HepG2 (cell line): ENCODE measurements around the gene NELFB. TPM values are rescaled to one million over a fixed set of nuclear protein-coding genes. Genes with fewer than 3 reads are reported as not detected.

Experiments used
- ARID2 ChIP-seq: sonication (generic); formaldehyde crosslinking; IDR thresholded peaks from 2 replicates; pipeline ENCODE4 v1.8.1; 2022; ENCODE audit warnings: mild to moderate bottlenecking, missing genetic modification reagents, borderline replicate concordance
- FOXA3 ChIP-seq: IDR thresholded peaks from 2 replicates; pipeline ENCODE4 v1.6.1; 2016; ENCODE audit warnings: missing genetic modification reagents, missing compliant biosample characterization
- KLF15 ChIP-seq: sonication (generic); formaldehyde crosslinking; IDR thresholded peaks from 2 replicates; pipeline ENCODE4 v1.8.1; 2023; ENCODE audit warnings: borderline replicate concordance, mild to moderate bottlenecking, inconsistent platforms, missing genetic modification reagents, mixed read lengths
- MXD3 ChIP-seq: IDR thresholded peaks from 2 replicates; pipeline ENCODE4 v1.6.1; 2016; ENCODE audit warnings: mild to moderate bottlenecking, missing biosample characterization, missing genetic modification reagents
- POLR2A ChIP-seq, 2 experiments: IDR thresholded peaks; 2 replicates each; pipeline ENCODE4 v1.6.1; 2011; ENCODE audit warnings: low read depth in 2 of 2, low read length in 2 of 2, mild to moderate bottlenecking in 1 of 2, moderate library complexity in 1 of 2; ENCODE audit not compliant: insufficient read depth in 1 of 2
- SATB2 ChIP-seq: sonication (generic); formaldehyde crosslinking; IDR thresholded peaks from 2 replicates; pipeline ENCODE4 v1.5.0; 2020; ENCODE audit warnings: missing genetic modification reagents
- SUZ12 ChIP-seq: fragments of 150-350 bp; IDR thresholded peaks from 2 replicates; pipeline ENCODE4 v1.6.1; 2014; ENCODE audit warnings: low read depth, low read length
- TOE1 ChIP-seq: sonication (generic); formaldehyde crosslinking; IDR thresholded peaks from 2 replicates; pipeline ENCODE4 v1.4.0; 2020; ENCODE audit warnings: mild to moderate bottlenecking, missing genetic modification reagents
- U2AF2 ChIP-seq: fragments of 200-400 bp; formaldehyde crosslinking; IDR thresholded peaks from 2 replicates; pipeline ENCODE4 v1.6.1; 2017; ENCODE audit warnings: low read depth, mild to moderate bottlenecking, low read length
- ZFAT ChIP-seq: sonication (generic); formaldehyde crosslinking; conservative IDR thresholded peaks from 2 replicates; pipeline ENCODE4 v1.8.1; 2023; ENCODE audit warnings: missing genetic modification reagents, inconsistent platforms
- ZIK1 ChIP-seq: sonication (generic); formaldehyde crosslinking; IDR thresholded peaks from 2 replicates; pipeline ENCODE4 v1.5.0; 2020; ENCODE audit warnings: mild to moderate bottlenecking, low read depth, missing genetic modification reagents, borderline replicate concordance
- ZNF367 ChIP-seq: sonication (generic); formaldehyde crosslinking; IDR thresholded peaks from 2 replicates; pipeline ENCODE4 v1.4.0; 2020; ENCODE audit warnings: missing genetic modification reagents, borderline replicate concordance
- ZNF652 ChIP-seq: IDR thresholded peaks from 2 replicates; pipeline ENCODE4 v1.6.1; 2016; ENCODE audit warnings: low read depth, borderline replicate concordance
- polyA plus RNA-seq, 8 experiments: library from polyadenylated mRNA; depleted of rRNA in 3 of 8; stranded (reverse) in 7 of 8; unstranded in 1 of 8; fragments of >200 nt; fragmentation: Illumina TruSeq in 4 of 8; extraction: Trizol in 4 of 8; gene quantifications; 2 replicates each; pipeline versions ENCODE4 v1.2.1 to v1.2.3, GENCODE V29; 2011 to 2016; ENCODE audit warnings: low read depth in 4 of 8, missing spikeins in 1 of 8, mixed read lengths in 1 of 8; ENCODE audit not compliant: insufficient read depth in 1 of 8
- total RNA-seq, 5 experiments: library from RNA; depleted of rRNA; stranded (reverse); fragments of >200 nt; fragmentation: Illumina TruSeq; extraction: Trizol; gene quantifications; 2 replicates each; pipeline ENCODE4 v1.2.3, GENCODE V29; 2016; ENCODE audit warnings: low read depth in 1 of 5
- TF ChIP-seq, protein P1 (sequence below): sonication (generic); formaldehyde crosslinking; IDR thresholded peaks from 2 replicates; pipeline ENCODE4 v1.9.0; 2021; ENCODE audit warnings: mild to moderate bottlenecking, missing genetic modification reagents
- TF ChIP-seq, protein P2 (sequence below): sonication (generic); formaldehyde crosslinking; IDR thresholded peaks from 2 replicates; pipeline ENCODE4 v1.8.1; 2022; ENCODE audit warnings: low read depth, mild to moderate bottlenecking, missing genetic modification reagents
- TF ChIP-seq, protein P3 (sequence below): sonication (generic); formaldehyde crosslinking; IDR thresholded peaks from 2 replicates; pipeline ENCODE4 v1.4.0; 2020; ENCODE audit warnings: missing genetic modification reagents
- TF ChIP-seq, protein P4 (sequence below): IDR thresholded peaks from 2 replicates; pipeline ENCODE4 v1.6.1; 2016; ENCODE audit warnings: low read depth, borderline replicate concordance

The NELFB gene
- total and polyA plus RNA-seq, 2 of the 13 experiments (the other 11 are each of a cell fraction or from before 2014, with no cell fraction given), result 26.5 to 45.8 TPM

- TF ChIP-seq, protein P1, sequence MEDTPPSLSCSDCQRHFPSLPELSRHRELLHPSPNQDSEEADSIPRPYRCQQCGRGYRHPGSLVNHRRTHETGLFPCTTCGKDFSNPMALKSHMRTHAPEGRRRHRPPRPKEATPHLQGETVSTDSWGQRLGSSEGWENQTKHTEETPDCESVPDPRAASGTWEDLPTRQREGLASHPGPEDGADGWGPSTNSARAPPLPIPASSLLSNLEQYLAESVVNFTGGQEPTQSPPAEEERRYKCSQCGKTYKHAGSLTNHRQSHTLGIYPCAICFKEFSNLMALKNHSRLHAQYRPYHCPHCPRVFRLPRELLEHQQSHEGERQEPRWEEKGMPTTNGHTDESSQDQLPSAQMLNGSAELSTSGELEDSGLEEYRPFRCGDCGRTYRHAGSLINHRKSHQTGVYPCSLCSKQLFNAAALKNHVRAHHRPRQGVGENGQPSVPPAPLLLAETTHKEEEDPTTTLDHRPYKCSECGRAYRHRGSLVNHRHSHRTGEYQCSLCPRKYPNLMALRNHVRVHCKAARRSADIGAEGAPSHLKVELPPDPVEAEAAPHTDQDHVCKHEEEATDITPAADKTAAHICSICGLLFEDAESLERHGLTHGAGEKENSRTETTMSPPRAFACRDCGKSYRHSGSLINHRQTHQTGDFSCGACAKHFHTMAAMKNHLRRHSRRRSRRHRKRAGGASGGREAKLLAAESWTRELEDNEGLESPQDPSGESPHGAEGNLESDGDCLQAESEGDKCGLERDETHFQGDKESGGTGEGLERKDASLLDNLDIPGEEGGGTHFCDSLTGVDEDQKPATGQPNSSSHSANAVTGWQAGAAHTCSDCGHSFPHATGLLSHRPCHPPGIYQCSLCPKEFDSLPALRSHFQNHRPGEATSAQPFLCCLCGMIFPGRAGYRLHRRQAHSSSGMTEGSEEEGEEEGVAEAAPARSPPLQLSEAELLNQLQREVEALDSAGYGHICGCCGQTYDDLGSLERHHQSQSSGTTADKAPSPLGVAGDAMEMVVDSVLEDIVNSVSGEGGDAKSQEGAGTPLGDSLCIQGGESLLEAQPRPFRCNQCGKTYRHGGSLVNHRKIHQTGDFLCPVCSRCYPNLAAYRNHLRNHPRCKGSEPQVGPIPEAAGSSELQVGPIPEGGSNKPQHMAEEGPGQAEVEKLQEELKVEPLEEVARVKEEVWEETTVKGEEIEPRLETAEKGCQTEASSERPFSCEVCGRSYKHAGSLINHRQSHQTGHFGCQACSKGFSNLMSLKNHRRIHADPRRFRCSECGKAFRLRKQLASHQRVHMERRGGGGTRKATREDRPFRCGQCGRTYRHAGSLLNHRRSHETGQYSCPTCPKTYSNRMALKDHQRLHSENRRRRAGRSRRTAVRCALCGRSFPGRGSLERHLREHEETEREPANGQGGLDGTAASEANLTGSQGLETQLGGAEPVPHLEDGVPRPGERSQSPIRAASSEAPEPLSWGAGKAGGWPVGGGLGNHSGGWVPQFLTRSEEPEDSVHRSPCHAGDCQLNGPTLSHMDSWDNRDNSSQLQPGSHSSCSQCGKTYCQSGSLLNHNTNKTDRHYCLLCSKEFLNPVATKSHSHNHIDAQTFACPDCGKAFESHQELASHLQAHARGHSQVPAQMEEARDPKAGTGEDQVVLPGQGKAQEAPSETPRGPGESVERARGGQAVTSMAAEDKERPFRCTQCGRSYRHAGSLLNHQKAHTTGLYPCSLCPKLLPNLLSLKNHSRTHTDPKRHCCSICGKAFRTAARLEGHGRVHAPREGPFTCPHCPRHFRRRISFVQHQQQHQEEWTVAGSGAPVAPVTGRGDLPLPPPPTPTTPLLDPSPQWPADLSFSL (CRISPR knock-in tag), result no peak
- TF ChIP-seq SUZ12 (no peak), FOXA3 (CRISPR knock-in tag) (0 out of 2 replicates have a peak, but pooled peaks have one; percentile 3), TOE1 (CRISPR knock-in tag) (no peak), ZNF652 (no peak), ZFAT (CRISPR knock-in tag) (no peak), KLF15 (CRISPR knock-in tag) (0 out of 2 replicates have a peak, but pooled peaks have one; percentile 52), ZNF367 (CRISPR knock-in tag) (no peak; the same call in 1 of the 2 replicates), U2AF2 (no peak), ZIK1 (CRISPR knock-in tag) (no peak), ARID2 (no peak), POLR2A (IDR thresholded peaks at IDR 0.05; ENCODE audit: insufficient read depth in 1 of 2, low read depth in 2 of 2, low read length in 2 of 2) (no peak; a peak in 1 of 4 replicates), MXD3 (CRISPR knock-in tag) (no peak), SATB2 (CRISPR knock-in tag) (0 out of 2 replicates have a peak, but pooled peaks have one; percentile 6)
- TF ChIP-seq, protein P2, sequence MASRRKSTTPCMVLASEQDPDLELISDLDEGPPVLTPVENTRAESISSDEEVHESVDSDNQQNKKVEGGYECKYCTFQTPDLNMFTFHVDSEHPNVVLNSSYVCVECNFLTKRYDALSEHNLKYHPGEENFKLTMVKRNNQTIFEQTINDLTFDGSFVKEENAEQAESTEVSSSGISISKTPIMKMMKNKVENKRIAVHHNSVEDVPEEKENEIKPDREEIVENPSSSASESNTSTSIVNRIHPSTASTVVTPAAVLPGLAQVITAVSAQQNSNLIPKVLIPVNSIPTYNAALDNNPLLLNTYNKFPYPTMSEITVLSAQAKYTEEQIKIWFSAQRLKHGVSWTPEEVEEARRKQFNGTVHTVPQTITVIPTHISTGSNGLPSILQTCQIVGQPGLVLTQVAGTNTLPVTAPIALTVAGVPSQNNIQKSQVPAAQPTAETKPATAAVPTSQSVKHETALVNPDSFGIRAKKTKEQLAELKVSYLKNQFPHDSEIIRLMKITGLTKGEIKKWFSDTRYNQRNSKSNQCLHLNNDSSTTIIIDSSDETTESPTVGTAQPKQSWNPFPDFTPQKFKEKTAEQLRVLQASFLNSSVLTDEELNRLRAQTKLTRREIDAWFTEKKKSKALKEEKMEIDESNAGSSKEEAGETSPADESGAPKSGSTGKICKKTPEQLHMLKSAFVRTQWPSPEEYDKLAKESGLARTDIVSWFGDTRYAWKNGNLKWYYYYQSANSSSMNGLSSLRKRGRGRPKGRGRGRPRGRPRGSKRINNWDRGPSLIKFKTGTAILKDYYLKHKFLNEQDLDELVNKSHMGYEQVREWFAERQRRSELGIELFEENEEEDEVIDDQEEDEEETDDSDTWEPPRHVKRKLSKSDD (CRISPR knock-in tag), result 0 out of 2 replicates have a peak, but pooled peaks have one; percentile 19
- TF ChIP-seq, protein P3, sequence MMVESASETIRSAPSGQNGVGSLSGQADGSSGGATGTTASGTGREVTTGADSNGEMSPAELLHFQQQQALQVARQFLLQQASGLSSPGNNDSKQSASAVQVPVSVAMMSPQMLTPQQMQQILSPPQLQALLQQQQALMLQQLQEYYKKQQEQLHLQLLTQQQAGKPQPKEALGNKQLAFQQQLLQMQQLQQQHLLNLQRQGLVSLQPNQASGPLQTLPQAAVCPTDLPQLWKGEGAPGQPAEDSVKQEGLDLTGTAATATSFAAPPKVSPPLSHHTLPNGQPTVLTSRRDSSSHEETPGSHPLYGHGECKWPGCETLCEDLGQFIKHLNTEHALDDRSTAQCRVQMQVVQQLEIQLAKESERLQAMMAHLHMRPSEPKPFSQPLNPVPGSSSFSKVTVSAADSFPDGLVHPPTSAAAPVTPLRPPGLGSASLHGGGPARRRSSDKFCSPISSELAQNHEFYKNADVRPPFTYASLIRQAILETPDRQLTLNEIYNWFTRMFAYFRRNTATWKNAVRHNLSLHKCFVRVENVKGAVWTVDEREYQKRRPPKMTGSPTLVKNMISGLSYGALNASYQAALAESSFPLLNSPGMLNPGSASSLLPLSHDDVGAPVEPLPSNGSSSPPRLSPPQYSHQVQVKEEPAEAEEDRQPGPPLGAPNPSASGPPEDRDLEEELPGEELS, result no peak
- TF ChIP-seq, protein P4, sequence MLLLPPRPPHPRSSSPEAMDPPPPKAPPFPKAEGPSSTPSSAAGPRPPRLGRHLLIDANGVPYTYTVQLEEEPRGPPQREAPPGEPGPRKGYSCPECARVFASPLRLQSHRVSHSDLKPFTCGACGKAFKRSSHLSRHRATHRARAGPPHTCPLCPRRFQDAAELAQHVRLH (CRISPR knock-in tag), result 0 out of 2 replicates have a peak, but pooled peaks have one; percentile 21
These were observed 13.4 kb upstream of the NELFB start (continued) for GRCh38 chr9:137241490-137242268.
